Activated T-helper 1 cell treated with Interleukin-2 at 50 U/mL for 16 hours (primary cell): ENCODE measurements around the gene SHC2.
"Not testable (repeated sequence)": the region's sequence is repeated elsewhere in the genome, so short reads cannot be mapped to it uniquely, and the experiment has no call there.

Source experiments
- DNase-seq: peaks from one replicate; pipeline ENCODE4 v3.0.0-alpha.2; 2020; ENCODE audit warnings: low read depth

Gene SHC2

DNA sequence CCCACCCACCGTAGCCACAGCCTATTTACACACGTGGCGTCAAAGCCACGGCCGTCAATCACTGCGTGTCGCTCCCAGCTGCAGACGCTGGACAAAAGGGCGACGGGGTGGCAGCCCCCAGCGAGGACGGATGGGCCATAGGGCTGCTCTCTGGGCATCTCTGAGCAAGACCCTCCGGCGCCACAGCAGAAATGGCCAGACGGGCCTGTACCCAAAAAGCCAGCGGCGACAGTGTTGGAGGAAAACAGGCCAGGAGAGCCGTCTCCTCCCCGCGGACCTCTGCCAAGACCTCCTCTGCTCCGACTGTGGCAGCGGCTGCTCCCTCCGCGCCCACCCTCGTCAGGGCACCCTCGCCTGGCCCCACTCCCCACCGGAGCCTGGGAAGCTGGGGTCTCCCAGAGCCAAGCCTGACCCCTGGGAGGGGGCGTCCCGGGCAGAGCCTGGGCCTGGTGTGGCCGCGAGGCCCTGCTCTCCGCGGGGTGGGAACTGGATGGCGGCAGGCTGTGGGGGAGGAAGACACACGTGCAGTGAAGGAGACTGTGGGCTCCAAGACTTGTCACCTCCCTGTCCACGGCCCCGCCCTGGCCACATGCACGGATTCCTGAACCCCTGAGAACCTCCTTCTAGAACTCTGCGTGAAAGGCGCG is 54.6 kb downstream of the SHC2 start:
- no peak for DNase-seq

- DNase-seq, result no peak
These were observed 55.5 kb downstream of the SHC2 start for GRCh38 chr19:405121-405965.

DNA sequence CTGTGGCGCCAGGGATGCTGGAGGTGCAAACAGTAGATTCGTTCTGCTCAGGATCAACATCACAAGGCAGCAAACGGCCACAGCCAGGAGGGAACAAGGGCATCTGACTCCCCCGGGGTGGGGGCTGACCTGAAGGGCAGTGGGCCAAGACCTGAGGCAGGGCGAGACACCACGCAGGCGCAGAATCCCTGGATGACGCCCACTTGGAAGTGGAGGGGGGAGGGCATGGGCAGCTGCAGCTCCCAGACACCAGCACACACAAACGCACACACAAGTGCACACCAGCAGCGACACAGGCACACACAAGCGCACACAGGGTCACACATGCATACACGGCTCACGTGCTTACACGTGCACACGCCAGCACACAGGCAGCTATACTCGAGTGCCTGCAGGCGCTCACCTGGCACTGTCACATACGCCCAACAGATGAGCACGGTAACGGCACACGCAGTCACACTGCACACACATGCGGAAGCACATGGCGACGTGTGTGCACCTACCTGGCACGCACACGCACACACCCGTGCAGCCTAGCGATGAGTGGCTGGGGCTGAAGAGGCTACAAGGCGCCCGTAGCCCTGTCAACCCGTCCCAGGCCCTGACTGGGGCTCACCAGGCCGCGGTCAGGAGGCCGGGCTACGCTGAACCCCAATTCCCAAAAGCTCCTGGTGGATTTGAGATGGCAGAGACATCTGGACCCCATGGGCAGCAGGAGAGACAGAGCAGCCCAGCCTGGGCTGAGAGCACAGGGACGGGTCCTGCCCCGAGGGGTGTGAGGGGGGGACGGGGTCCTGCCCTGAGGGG is 57.4 kb downstream of the SHC2 start:
- no peak for DNase-seq

- DNase-seq, result no peak
These were observed 58.0 kb downstream of the SHC2 start for GRCh38 chr19:402786-403185.

- no peak for DNase-seq
These were observed 58.8 kb downstream of the SHC2 start for GRCh38 chr19:401866-402511.

DNA sequence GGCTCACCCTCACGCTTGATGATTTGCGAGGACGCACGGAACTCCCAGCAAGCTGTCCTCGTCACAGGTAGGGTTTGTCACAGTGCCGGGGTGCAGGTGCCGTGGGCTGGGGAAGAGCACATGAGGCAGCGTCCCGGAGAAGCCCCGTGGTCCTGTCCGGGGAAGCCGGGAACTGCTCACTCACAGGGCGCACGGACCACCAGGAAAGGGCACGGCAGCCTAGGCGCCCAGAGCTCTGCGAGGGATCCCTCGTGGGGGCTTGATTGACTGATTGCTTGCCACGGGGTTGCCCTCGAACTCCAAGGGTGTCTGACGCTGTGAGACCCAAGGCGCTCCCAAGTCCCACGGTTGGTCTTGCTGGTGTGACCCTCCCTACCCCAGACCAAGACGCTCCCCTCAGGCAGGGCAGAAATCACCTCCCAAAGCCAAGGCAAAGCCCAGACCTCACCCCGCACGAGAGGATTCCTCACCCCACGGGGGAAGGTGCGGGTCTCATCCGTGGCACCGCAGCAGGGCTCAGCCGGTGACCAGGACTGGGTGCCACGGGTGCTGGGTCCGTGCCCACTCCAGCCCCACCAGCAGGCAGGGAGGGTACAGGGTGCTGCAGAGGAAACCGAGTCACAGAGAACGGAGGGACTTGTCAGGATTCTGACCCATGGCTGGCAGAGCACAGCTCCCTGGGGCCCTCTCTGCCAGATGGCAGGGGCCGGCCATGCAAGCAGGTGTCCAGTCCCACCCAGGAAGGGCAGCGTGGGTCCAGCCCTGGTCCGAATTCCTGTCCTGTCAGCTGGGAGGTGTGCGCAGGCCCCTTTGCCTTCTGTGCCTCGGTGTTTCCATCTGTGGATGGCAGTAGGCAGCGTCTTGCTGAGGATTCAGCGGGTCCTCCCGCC is 59.6 kb downstream of the SHC2 start:
- no peak for DNase-seq

DNA sequence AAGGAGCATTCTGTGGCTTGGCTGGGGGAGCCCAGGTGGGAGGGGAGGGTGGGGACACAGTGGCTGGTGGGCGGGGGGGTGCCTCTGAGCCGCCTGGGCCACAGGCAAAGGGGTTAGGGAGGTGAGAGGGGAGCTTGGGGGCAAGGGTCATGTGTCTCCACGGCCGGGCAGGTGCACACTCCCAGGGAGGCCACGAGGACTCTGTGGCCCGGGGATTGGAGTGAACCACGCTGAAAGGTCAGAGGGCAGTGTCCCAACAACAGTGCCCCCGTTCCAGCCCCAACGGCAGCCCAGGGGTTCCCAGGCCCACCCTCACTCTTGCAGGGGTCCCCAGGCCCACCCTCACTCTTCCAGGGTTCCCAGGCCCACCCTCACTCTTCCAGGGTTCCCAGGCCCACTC is 61.5 kb downstream of the SHC2 start:
- no peak for DNase-seq

DNA sequence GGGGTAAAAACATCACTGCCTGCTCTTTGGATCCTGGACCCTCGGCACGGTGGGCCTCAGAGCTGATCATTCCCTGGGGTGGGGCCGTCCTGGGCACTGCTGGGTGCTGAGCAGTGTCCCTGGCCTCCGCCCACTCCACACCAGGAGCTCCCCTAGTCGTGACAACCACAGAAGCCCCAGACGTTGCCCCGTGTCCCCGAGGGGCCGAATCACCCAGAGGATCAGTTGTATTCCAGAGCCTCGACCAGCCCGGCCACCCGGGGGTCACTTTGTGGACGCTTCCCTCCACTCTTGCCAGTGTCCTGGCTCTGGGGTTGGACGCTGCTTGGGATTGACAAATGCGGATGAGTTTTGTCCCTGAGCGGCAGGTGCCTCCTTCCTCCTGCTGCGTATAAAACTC is 62.1 kb downstream of the SHC2 start:
- no peak for DNase-seq

GRCh38 chr19:397941-398706 is 62.7 kb downstream of the SHC2 start:
- DNase-seq, result no peak

DNA sequence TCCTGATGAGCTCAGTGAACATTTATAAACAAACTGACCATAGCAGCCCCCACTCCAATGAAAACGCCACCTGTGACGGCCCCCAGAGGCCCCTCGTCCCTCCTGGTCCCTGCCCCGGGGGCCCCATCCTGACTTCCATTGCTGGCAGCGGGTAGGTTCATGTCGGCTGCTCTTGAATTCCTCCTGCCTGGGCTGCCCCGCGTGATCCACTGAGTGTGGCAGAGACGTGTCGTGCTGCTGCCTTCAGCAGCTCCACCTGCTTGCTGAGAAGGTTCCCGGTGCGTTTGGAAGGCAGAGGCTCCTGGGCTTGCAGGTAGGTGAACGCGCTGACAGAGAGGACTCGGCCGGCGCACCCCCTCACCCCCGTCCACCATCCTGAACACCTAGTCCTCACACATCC is 63.5 kb downstream of the SHC2 start:
- no peak for DNase-seq

DNA sequence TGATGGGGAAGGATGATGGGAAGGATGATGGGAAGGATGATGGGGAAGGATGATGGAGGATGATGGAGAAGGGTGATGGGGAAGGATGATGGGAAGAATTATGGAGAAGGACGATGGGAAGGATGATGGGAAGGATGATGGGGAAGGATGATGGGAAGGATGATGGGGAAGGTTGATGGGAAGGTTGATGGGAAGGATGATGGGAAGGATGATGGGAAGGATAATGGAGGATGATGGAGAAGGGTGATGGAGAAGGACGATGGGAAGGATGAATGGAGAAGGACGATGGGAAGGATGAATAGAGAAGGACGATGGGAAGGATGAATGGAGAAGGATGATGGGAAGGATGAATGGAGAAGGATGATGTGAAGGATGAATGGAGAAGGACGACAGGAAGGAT is 65.4 kb downstream of the SHC2 start:
- no peak for DNase-seq

DNA sequence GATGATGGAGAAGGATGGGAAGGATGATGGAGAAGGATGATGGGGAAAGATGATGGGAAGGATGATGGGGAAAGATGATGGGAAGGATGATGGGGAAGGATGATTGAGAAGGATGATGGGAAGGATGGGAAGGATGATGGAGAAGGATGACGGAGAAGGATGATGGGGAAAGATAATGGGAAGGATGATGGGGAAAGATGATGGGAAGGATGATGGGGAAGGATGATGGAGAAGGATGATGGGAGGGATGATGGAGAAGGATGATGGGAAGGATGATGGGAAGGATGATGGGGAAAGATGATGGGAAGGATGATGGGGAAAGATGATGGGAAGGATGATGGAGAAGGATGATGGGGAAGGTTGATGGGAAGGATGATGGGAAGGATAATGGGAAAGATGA is 66.0 kb downstream of the SHC2 start:
- not testable (repeated sequence) for DNase-seq

DNA sequence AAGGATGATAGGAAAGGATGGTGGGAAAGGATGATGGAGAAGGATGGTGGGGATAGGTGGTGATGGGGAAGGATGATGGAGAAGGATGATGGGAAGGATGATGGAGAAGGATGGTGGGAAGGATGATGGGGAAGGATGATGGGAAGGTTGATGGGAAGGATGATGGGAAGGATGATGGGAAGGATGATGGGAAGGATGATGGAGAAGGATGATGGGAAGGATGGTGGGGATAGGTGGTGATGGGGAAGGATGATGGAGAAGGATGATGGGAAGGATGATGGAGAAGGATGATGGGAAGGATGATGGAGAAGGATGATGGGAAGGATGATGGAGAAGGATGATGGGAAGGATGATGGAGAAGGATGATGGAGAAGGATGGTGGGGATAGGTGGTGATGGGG is 67.3 kb downstream of the SHC2 start:
- not testable (repeated sequence) for DNase-seq

DNA sequence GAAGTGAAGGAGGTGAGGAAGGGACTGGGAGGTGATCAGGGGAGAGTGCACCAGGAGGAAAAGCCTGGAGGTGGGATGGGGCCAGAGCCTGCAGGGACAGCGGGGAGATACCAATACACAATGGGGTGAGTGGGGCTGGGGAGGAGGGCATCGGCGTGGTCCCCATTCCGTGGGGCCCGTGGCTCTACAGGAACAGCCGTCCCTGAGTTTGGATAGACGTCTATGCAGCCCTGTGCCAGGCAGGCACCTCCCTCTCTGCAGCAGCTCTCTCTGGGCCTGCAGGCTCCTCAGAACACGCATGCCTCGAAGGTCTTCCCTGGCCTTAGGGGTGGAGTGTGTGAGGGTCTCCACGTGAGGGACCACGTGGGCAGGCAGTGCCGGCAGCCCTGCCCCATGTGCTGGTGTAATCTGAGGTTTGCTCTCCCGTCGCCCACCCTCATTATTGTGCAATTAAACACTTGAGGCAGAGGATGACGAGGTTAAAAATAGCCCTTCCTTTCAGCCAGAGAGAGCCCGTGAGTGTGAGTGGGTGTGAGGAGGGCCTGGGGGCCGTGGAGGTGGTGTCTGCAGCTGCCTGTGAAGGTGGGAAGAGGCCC is 68.4 kb downstream of the SHC2 start:
- no peak for DNase-seq

DNA sequence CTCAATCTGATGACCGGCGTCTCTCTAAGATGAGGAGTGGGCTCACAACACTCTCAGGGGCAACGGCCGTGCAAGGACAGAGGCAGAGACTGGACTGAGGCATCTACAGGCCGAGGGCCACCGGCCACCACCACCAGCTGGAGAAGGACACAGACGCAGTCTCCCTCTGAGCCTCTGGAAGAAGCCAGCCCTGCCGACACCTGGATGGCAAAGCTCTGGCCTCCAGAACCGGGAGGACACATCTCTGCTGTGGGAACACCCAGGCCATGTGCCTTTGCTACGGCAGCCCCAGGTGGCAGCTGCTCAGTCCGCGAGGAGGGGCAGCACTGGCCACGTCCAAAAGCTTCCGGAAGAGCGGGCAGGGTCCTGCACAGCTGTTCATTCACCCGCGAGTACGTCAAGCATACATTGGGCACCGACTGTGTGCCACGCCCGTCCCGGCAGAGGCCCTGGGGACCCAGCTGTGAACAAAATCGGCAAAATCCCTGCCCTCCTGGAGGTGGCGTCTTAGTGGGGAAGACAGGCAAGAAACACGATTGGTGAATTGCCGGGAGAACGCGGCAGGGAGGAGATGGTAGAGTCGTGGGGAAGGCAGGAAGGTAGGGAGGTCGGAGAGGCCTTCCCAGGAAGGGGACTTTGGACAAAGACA is 69.0 kb downstream of the SHC2 start:
- no peak for DNase-seq

DNA sequence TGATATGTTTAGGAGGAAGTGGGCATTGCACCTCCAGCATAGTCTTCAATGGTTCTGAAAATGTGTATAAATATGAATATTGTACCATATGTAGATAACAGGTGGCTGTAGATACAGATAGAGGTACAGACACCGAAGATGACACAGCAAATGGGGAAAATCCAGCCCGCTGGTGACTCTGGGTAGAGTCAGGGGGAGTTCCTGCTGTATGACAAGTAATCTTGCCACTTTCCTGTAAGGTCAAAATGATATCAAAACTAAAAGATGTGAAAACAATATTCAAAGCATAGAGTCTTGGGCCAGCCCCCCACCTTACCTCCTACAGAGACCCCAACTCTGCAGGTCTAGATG is 69.7 kb downstream of the SHC2 start:
- DNase-seq, result no peak

DNA sequence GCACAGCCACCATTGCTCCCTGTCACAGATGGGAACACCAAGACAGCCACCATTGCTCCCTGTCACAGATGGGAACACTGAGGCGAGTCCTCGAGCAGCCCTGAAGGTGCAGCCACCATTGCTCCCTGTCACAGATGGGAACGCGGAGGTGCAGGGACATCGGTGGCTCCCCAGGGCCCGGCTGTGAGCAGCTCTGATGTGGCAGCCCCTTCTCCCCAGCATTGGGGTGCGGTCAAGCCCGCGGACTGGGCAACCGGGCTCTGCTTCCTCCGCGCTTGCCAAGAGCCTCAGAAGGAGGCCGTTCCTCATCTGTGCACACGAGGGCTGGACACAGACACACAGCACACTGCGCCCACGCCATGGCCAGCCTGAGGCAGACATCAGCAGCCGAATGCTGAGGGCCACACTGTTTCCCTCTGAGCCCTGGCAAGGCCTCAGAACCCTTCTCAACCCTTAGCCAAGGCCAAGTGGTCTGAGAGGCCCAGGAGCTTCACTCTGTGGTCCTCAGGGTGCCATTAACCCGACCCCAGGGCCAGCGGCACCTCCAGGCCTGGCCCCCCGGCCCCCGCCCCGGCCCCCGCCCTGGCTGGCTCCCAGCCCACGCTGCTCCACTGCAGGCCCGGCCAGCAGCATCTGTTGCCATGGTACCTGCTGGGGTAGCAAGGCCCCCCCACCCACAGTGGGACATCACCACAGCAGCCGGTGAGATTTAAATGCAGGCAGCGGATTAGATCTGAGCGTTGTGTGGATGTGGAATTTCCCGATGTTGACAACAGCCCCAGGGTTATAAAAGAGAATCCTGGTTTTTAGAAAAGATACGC is 70.2 kb downstream of the SHC2 start:
- DNase-seq, result no peak

DNA sequence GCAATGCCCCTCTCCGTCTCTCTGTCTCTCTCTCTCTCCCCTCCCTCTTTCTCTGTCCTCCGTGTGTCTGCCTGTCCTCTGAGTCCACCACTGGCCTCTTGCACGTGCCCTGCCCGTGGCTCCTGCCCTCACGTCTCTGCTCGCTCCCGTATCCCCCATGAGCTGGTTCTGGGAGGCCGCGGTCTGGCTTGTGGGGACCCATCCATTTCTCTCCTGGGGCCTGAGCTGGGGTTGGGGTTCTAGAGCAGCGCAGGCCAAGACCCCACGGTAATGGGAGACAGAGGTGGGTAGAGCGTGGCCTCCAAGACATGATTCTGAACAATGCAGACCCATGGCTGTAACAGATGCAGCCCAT is 70.9 kb downstream of the SHC2 start:
- no peak for DNase-seq
